Pancreas (tissue), 10 donors: ENCODE measurements around the gene FAF1. TPM values are rescaled to one million over a fixed set of nuclear protein-coding genes. Genes with fewer than 3 reads are reported as not detected.

ENCODE experiments used
- ATAC-seq, 4 donors: fragments of 200-7000 bp; cut with Tn5 transposase; one replicate each; pipeline versions ENCODE4 v1.8.0 to v1.9.1; 2020; ENCODE audit warnings: mild to moderate bottlenecking in 4 of 4, moderate library complexity in 4 of 4
- DNase-seq, 6 donors: peaks; one replicate each; pipeline ENCODE4 v3.0.0-alpha.2; 2020
- FAIRE-seq: peaks from 2 replicates; lab custom pipeline; 2012; peaks lifted over from hg19 to GRCh38; lab: Jason Lieb, UNC
- H3K27ac ChIP-seq, 4 donors: fragments of 200-600 bp; sonication (generic); 1 replicate in 3 of 4; 2 replicates in 1 of 4; pipeline versions ENCODE4 v1.5.0 to v1.8.0; 2020
- H3K27me3 ChIP-seq, 4 donors: fragments of 200-600 bp; one replicate each; pipeline ENCODE4 v1.8.0; 2021
- H3K36me3 ChIP-seq, 3 donors: fragments of 200-600 bp; sonication (generic) in 1 of 3; one replicate each; pipeline versions ENCODE4 v1.5.0 to v1.8.0; 2020 to 2021
- H3K4me1 ChIP-seq, 3 donors: fragments of 200-600 bp; one replicate each; pipeline ENCODE4 v1.8.0; 2021
- H3K4me3 ChIP-seq, 4 donors: fragments of 200-600 bp; sonication (generic) in 2 of 4; one replicate each; pipeline versions ENCODE4 v1.5.0 to v1.8.0; 2020 to 2021
- H3K9me3 ChIP-seq, 4 donors: fragments of 200-600 bp; one replicate each; pipeline ENCODE4 v1.8.0; 2021
- CTCF ChIP-seq, 4 donors: fragments of 200-600 bp; sonication (generic) in 3 of 4; IDR thresholded peaks; one replicate each; pipeline versions ENCODE4 v1.5.0 to v1.8.0; 2021; ENCODE audit warnings: antibody characterized with exemption in 4 of 4
- WGBS, 2 donors: extraction: QIAGEN DNeasy Blood & Tissue Kit; methylation state at CpG; one replicate each; pipeline ENCODE4 v1.1.7; 2013; 5-methylcytosine and 5-hydroxymethylcytosine counted together
- intact Hi-C, 3 donors: fragments of 100-400 bp; cut with DNase I; formaldehyde crosslinking; loops; one replicate each; pipeline versions ENCODE4 v1.11.1 to v1.14.2; 2022
- polyA plus RNA-seq, 2 donors: library from polyadenylated mRNA; stranded (reverse); fragments of 200-250 nt; gene quantifications; one replicate each; pipeline ENCODE4 v1.2.3, GENCODE V29; 2013
- total RNA-seq, 6 donors: library from RNA; stranded (reverse); fragmentation: NEBNext Ultra II Directional in 4 of 6; extraction: Animal tissue kit (Norgen Biotek cat#: 25700) in 4 of 6; gene quantifications; one replicate each; pipeline versions ENCODE4 v1.2.1 to v1.2.4, GENCODE V29; 2021 to 2023
- donor health status: healthy with polysubstance abuse.
- donor health status: DM: no; HTN: no; CAD: no; lungs with moderate emphysema.
- donor health status: DM: no; HTN: no; CAD: no.
- donor health status: control.
- donor health status: control.
- donor health status: Bipolar disorder and iron deficiency.
- donor health status: DM: yes; HTN: yes; CAD: no.
- donor health status: DM: no; HTN: no; CAD: no.
- donor health status: DM: no; HTN: no; CAD: no.
- donor health status: DM: yes; HTN: yes; CAD: no.

Gene FAF1
- total and polyA plus RNA-seq, 8 donors = 13.9 to 46.6 (median 37.6) TPM

DNA sequence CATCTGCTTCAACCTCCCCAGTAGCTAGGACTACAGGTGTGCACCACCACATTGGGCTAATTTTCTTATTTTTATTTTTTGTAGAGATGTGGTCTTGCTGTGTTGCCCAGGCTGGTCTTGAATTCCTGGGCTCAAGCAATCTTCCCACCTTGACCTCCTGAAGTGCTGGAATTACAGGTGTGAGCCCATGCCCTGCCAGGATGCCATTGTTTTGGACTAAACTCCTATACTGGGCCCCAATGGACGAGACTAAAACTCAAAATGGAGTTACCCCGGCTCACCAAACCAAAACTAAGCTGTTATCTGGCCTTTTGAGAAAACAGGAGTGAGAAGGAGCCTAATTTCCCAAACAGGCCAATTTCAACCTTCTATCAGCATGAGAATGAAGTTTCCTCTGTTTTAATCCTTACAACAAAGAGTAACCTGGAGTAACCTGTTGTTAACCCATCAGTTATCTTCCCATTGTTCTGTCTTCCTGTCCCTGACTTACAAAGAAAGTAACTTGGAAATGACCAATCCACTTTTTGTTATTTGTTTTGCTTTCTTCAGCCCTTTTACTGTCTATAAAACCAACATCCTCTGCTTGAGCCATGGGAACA, 566.4 kb downstream of the FAF1 start:
- intact Hi-C loops = no loop called here
- FAIRE-seq = no peak
- Histone ChIP-seq H3K4me3 (no peak overlapping the region), H3K27me3 (no peaks in the 10 kb centered on the region), H3K27ac (no peak overlapping the region), H3K4me1 (no peaks in the 10 kb centered on the region), H3K36me3 (no peaks in the 10 kb centered on the region), H3K9me3 (no peaks in the 10 kb centered on the region)
- no peak for ATAC-seq
- no peak for TF ChIP-seq CTCF (IDR thresholded peaks at IDR 0.05)
- WGBS, 2 donors = 42 to 48% methylated on average over 2 of the region's 2 CpGs
- no peak for DNase-seq

Other genes with a start within 250 kb of the FAF1 start
- 10 to 100 TPM in 2 of 6 donors, 1 to 10 TPM in 4; 4.3 to 11.5 (median 8.4) TPM for gene CDKN2C, start 10.0 kb upstream of the FAF1 start, total RNA-seq
- 1 to 10 TPM; 7.4 to 8.1 TPM for gene CDKN2C, start 10.0 kb upstream of the FAF1 start, polyA plus RNA-seq
- not detected for gene C1orf185, start 142.0 kb upstream of the FAF1 start, total RNA-seq
- not detected for gene C1orf185, start 142.0 kb upstream of the FAF1 start, polyA plus RNA-seq